HG03571 (cell line): ENCODE results near the gene NEU2.
"Not testable (repeated sequence)": the region's sequence is repeated elsewhere in the genome, so short reads cannot be mapped to it uniquely, and the experiment has no call there.

Source experiments
- ATAC-seq: cut with Tn5 transposase; IDR thresholded peaks from one replicate; pipeline ENCODE4 v1.9.1; 2021; ENCODE audit not compliant: unreplicated experiment

The NEU2 gene

DNA sequence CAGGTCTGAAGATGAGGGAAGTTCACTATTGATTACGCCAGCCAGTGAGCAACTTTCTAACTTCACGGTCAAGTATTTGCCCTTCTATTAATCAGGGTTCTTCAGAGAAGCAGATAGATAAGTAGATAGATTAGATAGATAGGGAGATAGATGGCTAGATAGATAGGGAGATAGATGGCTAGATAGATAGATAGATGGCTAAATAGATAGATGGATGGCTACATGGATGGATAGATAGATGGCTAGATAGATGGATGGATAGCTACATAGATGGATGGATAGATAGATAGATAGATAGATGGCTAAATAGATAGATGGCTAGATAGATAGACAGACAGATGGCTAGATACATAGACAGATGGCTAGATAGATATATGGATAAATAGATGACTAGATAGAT is 22.9 kb downstream of the NEU2 start:
- ATAC-seq = no peak

DNA sequence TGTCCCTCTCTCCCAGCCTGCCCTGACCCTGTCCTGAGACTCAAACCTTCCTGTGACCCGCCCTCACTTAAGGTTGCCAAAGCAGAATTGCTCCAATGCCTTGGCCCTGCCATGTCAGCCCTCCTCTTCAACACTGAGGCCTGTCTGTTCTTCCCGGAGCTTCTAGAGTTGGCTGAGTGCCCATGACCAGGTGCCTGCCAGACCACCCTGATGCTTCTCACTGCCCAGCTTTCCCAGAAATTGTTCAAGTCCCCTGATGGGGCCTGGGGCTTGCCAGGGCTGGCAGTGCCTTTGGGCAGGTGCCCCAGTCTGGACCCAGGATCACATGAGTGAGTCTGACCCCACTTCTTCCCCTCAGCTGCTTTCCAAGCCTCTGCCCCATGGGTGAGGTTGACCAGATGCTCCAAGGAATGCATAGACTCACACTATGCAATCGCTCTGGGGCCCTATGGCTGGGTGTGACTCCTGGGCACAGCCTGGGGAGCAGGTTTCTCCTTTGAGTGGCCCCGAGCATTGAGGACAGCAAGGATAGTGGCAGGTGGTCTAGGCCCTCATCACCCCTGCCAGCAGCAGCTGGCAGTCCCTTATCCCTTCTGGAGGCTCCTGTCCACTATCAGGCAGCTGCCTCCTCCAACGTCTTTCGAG is 24.6 kb downstream of the NEU2 start:
- no peak for ATAC-seq

DNA sequence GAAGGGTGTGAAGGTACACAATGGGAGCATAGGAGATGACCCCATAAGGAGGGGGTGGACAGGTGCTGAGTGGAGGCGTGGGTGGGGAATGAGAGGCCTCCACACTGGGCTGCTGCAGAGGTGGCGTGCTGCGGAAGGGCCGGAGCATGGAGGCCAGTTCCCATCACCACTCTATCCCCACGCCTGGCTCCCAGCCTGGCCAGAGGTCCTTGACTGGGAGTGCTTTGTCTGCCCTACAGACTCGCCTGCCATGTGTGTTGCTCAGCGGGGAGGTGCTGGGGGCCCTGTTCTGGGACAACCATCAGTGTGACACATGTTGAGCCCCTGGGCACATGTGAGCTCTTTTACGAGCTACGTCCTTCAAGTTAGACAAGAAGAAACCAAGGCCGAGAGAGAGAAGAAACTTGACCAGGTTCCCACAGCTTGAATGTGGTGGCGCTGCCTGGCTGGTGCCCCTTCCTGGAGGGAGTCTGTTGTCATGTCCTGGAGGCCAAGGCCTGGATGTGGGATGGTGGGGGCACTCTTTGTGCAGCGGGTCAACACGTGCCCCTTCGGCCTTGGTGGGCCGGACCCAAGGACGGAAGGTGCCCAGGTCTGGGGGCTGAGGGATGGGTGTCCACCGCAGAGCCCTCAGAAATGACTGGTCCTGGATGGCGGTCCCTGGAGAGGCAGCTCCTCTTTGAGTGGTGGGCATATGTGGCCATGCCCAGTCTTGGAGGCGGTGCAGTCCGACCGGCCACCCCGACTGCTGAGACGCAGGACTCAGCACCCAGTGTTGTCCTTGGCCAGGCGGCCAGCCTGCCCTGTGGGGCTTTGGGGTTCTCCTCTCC is 26.5 kb downstream of the NEU2 start:
- no peak for ATAC-seq

- ATAC-seq = no peak
Measured at GRCh38 chr2:233059547-233059796, 27.0 kb downstream of the NEU2 start.

DNA sequence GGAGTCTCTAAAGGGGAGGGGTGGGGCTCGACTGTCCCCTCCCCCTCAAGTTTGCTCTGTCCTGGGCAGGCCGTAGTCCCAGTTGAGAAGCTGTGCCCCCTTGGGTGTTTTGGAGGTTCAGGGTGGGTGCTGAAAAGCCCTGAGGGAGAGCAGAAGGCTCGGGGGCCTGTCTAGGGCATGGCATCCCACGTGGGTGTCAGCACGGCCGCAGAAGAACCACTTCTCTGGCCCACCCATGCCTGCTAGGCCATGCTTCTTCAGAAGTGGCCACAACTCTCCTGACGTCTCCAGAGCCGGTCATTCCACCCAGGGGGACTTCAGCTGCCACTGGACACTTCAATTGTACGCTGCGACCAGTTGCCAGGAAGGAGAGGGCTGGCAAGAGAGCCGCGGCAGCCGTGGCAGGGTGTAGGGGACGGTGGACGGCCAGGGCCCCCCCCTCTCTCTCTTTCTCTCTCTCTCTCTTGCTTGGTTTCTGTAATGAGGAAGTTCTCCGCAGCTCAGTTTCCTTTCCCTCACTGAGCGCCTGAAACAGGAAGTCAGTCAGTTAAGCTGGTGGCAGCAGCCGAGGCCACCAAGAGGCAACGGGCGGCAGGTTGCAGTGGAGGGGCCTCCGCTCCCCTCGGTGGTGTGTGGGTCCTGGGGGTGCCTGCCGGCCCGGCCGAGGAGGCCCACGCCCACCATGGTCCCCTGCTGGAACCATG is 27.5 kb downstream of the NEU2 start, which contains the start of gene INPP5D:
INPP5D (plus strand) TSS at position 546 of the 704 bp plus-strand sequence; CDS start at position 683, 137 bp downstream.
- peak; percentile 35 for ATAC-seq

- no peak for ATAC-seq
Measured at GRCh38 chr2:233060501-233060979, 28.1 kb downstream of the NEU2 start.

GRCh38 chr2:233060980-233061590 is 28.6 kb downstream of the NEU2 start:
- ATAC-seq = no peak

GRCh38 chr2:233061591-233062450 is 29.3 kb downstream of the NEU2 start:
- no peak for ATAC-seq

- no peak for ATAC-seq
Measured at GRCh38 chr2:233062451-233062850, 30.0 kb downstream of the NEU2 start.

- ATAC-seq = no peak
Measured at GRCh38 chr2:233062946-233063268, 30.4 kb downstream of the NEU2 start.

DNA sequence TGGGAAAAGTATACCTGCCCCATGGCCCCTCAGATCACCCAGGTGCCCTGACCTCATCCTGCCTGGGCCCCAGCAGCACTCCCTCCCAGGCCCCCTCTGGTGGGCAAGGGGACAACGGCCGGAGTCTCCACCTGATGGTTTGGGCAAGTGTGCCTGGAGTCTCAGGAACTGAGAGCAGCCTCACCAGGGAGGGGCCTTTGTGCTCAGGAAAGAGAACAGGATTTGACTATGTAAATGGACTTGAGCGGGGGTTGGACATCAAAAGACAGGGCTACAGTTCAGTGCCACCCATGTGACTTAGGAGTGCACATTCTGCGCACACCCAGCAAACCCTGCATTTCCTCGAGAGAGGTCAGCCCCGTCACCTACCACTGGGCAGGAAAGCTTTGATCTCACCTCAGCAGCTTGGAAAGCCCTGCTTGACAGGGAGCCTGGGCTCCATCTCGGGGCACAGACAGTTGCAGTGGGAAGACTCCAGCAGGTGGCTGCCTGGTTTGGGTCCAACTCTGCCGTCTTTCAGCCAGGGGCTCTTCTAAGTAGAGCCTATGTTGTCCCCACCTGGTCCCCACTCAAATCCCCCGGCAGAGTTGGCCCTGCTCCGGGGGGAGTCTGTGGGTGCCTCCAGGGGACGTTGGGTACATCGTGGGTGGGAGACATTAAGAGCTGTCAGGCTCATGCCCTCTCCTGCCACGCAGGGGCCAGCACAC is 30.9 kb downstream of the NEU2 start:
- peak; percentile 47 for ATAC-seq

- no peak for ATAC-seq
Measured at GRCh38 chr2:233063976-233064411, 31.5 kb downstream of the NEU2 start.

- ATAC-seq = no peak
Measured at GRCh38 chr2:233064530-233065199, 32.2 kb downstream of the NEU2 start.

DNA sequence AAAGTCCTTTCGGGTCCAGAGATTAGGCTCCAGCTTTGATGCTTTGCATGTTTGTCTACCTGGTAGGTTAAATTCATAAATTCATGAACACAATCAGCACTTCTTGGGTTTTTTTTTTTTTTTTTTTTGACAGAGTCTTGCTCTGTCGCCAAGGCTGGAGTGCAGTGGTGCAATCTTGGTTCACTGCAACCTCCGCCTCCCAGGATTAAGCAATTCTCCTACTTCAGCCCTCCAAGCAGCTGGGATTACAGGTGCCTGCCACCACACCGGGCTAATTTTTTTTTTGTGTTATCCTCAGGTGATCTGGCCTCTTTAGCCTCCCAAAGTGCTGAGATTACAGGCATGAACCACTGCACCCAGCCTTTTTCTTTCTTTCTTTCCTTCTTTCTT is 32.7 kb downstream of the NEU2 start:
- ATAC-seq = not testable (repeated sequence)

- no peak for ATAC-seq
Measured at GRCh38 chr2:233065954-233066470, 33.5 kb downstream of the NEU2 start.

DNA sequence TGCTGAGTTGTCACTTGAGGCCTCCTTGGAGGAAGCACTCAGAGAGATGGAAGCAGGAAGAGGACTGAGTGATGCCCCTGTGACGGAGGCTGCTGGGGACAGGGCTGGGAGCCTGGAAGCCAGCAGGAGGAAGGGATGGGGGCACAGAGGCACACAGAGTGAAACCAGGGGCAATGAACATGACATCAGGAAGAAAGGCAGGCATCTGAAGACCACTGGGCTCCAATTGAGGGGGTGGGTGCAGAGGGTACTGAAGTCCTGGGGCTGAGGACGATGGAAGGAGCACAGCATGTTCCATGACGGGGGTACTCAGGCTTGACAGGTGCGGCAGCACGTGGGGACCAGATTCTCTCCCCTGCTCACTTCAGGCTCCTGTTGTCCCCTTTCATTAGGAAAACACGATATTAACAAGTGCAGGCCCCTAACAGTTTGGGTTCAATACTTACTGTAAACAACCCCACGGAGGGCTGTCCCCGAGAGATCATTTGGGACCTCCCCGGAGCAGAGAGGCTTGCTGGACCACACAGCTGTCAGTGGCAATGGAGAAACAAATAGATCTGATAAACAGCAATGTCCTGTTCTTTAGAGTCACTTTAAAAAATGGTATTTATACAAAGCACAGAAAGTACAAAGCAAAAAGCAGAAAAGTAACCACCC is 36.4 kb downstream of the NEU2 start:
- no peak for ATAC-seq

DNA sequence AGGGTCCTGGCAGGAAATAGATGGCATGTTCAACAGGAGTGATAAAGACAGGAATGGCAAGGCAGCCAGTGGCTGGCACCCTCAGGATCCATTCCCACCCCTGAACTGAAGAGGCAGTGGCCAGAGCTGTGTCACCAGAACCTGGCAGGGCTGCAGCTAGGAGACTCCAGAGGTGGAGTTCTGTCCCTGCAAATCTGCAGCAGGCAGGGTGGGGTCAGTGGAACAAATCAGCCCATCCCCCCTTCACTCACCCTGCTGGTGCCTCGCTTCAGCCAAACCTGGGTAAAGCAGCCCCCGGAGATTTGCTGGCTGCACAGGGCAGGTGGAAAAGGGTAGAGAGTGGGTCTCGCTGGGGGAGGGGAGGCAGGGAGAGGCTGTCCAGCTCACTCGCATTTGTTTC is 40.4 kb downstream of the NEU2 start:
- ATAC-seq = no peak

- ATAC-seq = no peak
Measured at GRCh38 chr2:233074106-233074505, 41.6 kb downstream of the NEU2 start.
